A673 (cell line): ENCODE measurements around the gene HMGA1. TPM values are rescaled to one million over a fixed set of nuclear protein-coding genes. Genes with fewer than 3 reads are reported as not detected.

ENCODE experiments used
- BruUV-seq: library from RNA; stranded (reverse); fragments of 400-500 nt; replicated peaks from 2 replicates; lab custom pipeline; 2021; lab: Mats Ljungman, UMichigan
- CTCF ChIA-PET: fragments of 300-600 bp; sonication (Branson Sonifier 250); formaldehyde crosslinking; loops from one replicate; lab custom pipeline; 2022; ENCODE audit warnings: antibody characterized with exemption; lab: Charles Lee
- POLR2A ChIA-PET: fragments of 300-600 bp; sonication (Branson Sonifier 250); formaldehyde crosslinking; loops from one replicate; lab custom pipeline; 2022; ENCODE audit warnings: antibody characterized with exemption; ENCODE audit not compliant: low non-redundant PET; lab: Charles Lee
- DNase-seq: peaks from one replicate; pipeline ENCODE4 v3.0.0-alpha.2; 2015; ENCODE audit warnings: low spot score
- H3K27ac ChIP-seq: fragments of 200-600 bp; sonication (generic); 2 replicates; pipeline ENCODE4 v1.5.1; 2016; ENCODE audit warnings: mixed run types, low read depth, mild to moderate bottlenecking, mixed read lengths, antibody characterized with exemption, low read length; ENCODE audit not compliant: poor library complexity, severe bottlenecking
- H3K27me3 ChIP-seq: fragments of 200-600 bp; sonication (generic); replicated peaks from 2 replicates; pipeline ENCODE4 v1.6.1; 2017; ENCODE audit warnings: mixed run types, low read depth, mild to moderate bottlenecking, mixed read lengths, antibody characterized with exemption, low read length; ENCODE audit not compliant: insufficient read depth, poor library complexity
- H3K36me3 ChIP-seq: fragments of 200-600 bp; sonication (generic); 2 replicates; pipeline ENCODE4 v1.6.1; 2016; ENCODE audit warnings: mixed run types, mild to moderate bottlenecking, mixed read lengths, antibody characterized with exemption, low read length; ENCODE audit not compliant: insufficient read depth, poor library complexity, severe bottlenecking
- H3K4me1 ChIP-seq: fragments of 200-600 bp; sonication (generic); 2 replicates; pipeline ENCODE4 v1.6.1; 2017; ENCODE audit warnings: mixed run types, mild to moderate bottlenecking, mixed read lengths, antibody characterized with exemption, low read length; ENCODE audit not compliant: insufficient read depth, poor library complexity, severe bottlenecking
- H3K4me3 ChIP-seq: fragments of 200-600 bp; sonication (generic); 2 replicates; pipeline ENCODE4 v1.5.1; 2016; ENCODE audit warnings: low read depth, mixed run types, mild to moderate bottlenecking, mixed read lengths, low read length; ENCODE audit not compliant: poor library complexity, severe bottlenecking
- H3K9me3 ChIP-seq: fragments of 200-600 bp; sonication (generic); 2 replicates; pipeline ENCODE4 v1.6.1; 2016; ENCODE audit warnings: mixed run types, low read depth, mild to moderate bottlenecking, mixed read lengths, antibody characterized with exemption, low read length; ENCODE audit not compliant: poor library complexity, severe bottlenecking
- CTCF ChIP-seq: fragments of 300-800, 200-600 bp; sonication (generic); conservative IDR thresholded peaks from 2 replicates; pipeline ENCODE4 v1.5.1; 2017; ENCODE audit warnings: low read depth, mild to moderate bottlenecking, antibody characterized with exemption, low read length, moderate library complexity, mixed read lengths
- EZH2 ChIP-seq: fragments of 200-600 bp; sonication (generic); IDR thresholded peaks from 2 replicates; pipeline ENCODE4 v1.6.1; 2017; ENCODE audit warnings: borderline replicate concordance, low read depth, mild to moderate bottlenecking, mixed read lengths, antibody characterized with exemption, low read length; ENCODE audit not compliant: poor library complexity, severe bottlenecking
- intact Hi-C: fragments of 100-400 bp; cut with micrococcal nuclease; formaldehyde crosslinking; loops from one replicate; pipeline ENCODE4 v1.10.0; 2022; ENCODE audit not compliant: unreplicated experiment
- total RNA-seq: library from RNA; stranded (reverse); gene quantifications from 2 replicates; pipeline ENCODE4 v1.2.3, GENCODE V29; 2021

The HMGA1 gene
- total RNA-seq, 1 experiment from 2014 or later = 248 TPM

- Histone ChIP-seq H3K27ac (no peak overlapping the region), H3K4me1 (no peaks in the 10 kb centered on the region), H3K9me3 (no peaks in the 10 kb centered on the region), H3K4me3 (no peak overlapping the region), H3K36me3 (no peaks in the 10 kb centered on the region), H3K27me3 (no peaks in the 10 kb centered on the region)
- DNase-seq = no peak
- intact Hi-C loops = no loop called here
- BruUV-seq = no TSS peak
- ChIA-PET POLR2A (no interaction called here), CTCF (no interaction called here)
- TF ChIP-seq EZH2 (no peak), CTCF (no peak)
These were observed 6.8 kb upstream of the HMGA1 start for GRCh38 chr6:34229877-34230276.

GRCh38 chr6:34230653-34231371 lies 5.9 kb upstream of the HMGA1 start:
- no peak for DNase-seq
- POLR2A ChIA-PET = no interaction called here
- H3K4me3 ChIP-seq = no peak overlapping the region
- no peaks in the 10 kb centered on the region for H3K9me3 ChIP-seq
- H3K4me1 ChIP-seq = peaks cover 1% of the 10 kb centered on the region
- no peak overlapping the region for H3K27ac ChIP-seq
- TF ChIP-seq CTCF = no peak
- TF ChIP-seq EZH2 = no peak
- no TSS peak for BruUV-seq
- CTCF ChIA-PET = interaction anchor here (1.1 kb wide), 1 partner anchor 35 kb away, joined by 3 read pairs; no protein-coding TSS in a partner anchor
- intact Hi-C loops = no loop called here
- no peaks in the 10 kb centered on the region for H3K36me3 ChIP-seq
- H3K27me3 ChIP-seq = no peaks in the 10 kb centered on the region

- Histone ChIP-seq H3K4me3 (no peak overlapping the region), H3K27ac (no peak overlapping the region), H3K9me3 (no peaks in the 10 kb centered on the region), H3K27me3 (no peaks in the 10 kb centered on the region), H3K36me3 (no peaks in the 10 kb centered on the region), H3K4me1 (peaks cover 8% of the 10 kb centered on the region)
- intact Hi-C loops = no loop called here
- TF ChIP-seq CTCF (no peak), EZH2 (no peak)
- ChIA-PET CTCF (interaction anchor here (1.1 kb wide), 1 partner anchor 36 kb away, joined by 3 read pairs; no protein-coding TSS in a partner anchor), POLR2A (no interaction called here)
- no TSS peak for BruUV-seq
- no peak for DNase-seq
These were observed 4.9 kb upstream of the HMGA1 start for GRCh38 chr6:34231566-34232336.
